Prostate gland (tissue), 2 donors: ENCODE data around the gene PLA2G2A.

Experiments
- POLR2A ChIP-seq: fragments of 450-650 bp; IDR thresholded peaks from one replicate; pipeline ENCODE4 v1.6.1; 2016; ENCODE audit warnings: antibody characterized with exemption, mild to moderate bottlenecking
- TF ChIP-seq, protein P1 (sequence below), 4 experiments: fragments of 200-600 bp in 2 of 4; fragments of 450-650 bp in 2 of 4; sonication (generic) in 2 of 4; IDR thresholded peaks; 1 replicate in 3 of 4; 2 replicates in 1 of 4; pipeline ENCODE4 v1.5.1; 2016 to 2019; ENCODE audit warnings: antibody characterized with exemption in 4 of 4, mild to moderate bottlenecking in 2 of 4, moderate library complexity in 2 of 4

GRCh38 chr1:19963636-19964035, 15.8 kb downstream of the PLA2G2A start:
- TF ChIP-seq, protein P1, sequence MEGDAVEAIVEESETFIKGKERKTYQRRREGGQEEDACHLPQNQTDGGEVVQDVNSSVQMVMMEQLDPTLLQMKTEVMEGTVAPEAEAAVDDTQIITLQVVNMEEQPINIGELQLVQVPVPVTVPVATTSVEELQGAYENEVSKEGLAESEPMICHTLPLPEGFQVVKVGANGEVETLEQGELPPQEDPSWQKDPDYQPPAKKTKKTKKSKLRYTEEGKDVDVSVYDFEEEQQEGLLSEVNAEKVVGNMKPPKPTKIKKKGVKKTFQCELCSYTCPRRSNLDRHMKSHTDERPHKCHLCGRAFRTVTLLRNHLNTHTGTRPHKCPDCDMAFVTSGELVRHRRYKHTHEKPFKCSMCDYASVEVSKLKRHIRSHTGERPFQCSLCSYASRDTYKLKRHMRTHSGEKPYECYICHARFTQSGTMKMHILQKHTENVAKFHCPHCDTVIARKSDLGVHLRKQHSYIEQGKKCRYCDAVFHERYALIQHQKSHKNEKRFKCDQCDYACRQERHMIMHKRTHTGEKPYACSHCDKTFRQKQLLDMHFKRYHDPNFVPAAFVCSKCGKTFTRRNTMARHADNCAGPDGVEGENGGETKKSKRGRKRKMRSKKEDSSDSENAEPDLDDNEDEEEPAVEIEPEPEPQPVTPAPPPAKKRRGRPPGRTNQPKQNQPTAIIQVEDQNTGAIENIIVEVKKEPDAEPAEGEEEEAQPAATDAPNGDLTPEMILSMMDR (IDR thresholded peaks at IDR 0.05), result no peak
- TF ChIP-seq POLR2A, result no peak
